ENCODE data around the gene CDH8.

- no peak for TF ChIP-seq CREB1 (IDR thresholded peaks at IDR 0.05; ENCODE audit: low read depth)
- no peak for TF ChIP-seq YY1 (IDR thresholded peaks at IDR 0.05; ENCODE audit: low read depth)
- TF ChIP-seq MAX (IDR thresholded peaks at IDR 0.05), result no peak
These were observed 359.5 kb downstream of the CDH8 start for GRCh38 chr16:61676740-61677139.

Data from Ishikawa (cell line).